ENCODE data around the gene PRR18. TPM values are rescaled to one million over a fixed set of nuclear protein-coding genes. Genes with fewer than 3 reads are reported as not detected.

The PRR18 gene
- total and polyA plus RNA-seq, 2 donors from 2014 or later, result 0.19 TPM; not detected in 1

DNA sequence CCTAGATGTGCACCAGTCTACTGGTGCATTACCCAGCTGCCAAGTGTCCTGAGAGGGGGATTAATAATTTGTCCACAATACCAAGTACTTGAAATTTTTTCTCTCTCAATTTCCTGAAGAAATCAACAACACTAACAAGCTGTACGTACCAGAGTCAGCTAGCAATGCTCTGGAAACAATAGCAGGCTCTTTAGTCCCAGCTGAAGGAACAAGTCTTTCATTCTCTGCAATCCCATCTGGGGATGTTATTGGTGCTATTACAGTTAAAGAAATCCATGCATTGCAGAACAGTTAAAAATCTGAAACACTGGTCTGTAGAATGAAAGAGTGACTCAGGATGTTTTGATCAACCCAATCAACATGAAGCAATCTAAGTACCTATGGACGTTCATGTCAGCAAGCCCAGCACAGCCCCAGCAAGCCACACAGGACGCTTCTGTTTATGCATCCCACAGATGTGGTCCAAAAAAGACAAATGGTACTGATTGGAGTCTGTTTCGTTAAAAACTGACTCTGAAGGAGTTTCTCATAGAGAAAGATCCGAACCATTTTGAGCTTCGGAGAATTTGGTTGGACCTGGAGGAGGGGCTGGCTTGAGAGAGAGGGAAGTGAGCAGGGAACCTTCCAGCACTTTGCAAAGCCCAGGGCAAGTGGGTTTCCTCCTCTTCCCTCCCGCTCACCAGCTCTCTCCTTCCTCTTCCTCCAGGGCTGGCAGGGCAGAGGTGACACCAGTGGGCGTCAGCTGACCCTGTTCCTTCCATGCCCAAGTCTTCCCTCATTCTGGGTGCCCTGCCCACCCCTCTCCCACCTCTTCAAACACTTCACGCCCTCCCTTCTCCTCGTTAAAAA is 11.9 kb downstream of the PRR18 start:
- Histone ChIP-seq H3K36me3 (ENCODE audit: control insufficient read depth in 2 of 3, insufficient read depth in 3 of 3, low read length in 3 of 3) (no peaks in the 10 kb centered on the region), H3K4me3 (ENCODE audit: low read length in 3 of 3) (no peak overlapping the region), H3K27me3 (ENCODE audit: control insufficient read depth, insufficient read depth, low read length) (no peaks in the 10 kb centered on the region), H3K9ac (ENCODE audit: low read length in 3 of 3) (no peak overlapping the region), H3K4me1 (ENCODE audit: control insufficient read depth in 2 of 3, insufficient read depth in 2 of 3, low read depth in 1 of 3, low read length in 3 of 3) (no peaks in the 10 kb centered on the region), H3K27ac (ENCODE audit: low read depth in 2 of 2, low read length in 2 of 2) (no peak overlapping the region), H3K9me3 (ENCODE audit: control insufficient read depth in 2 of 3, insufficient read depth in 1 of 3, low read length in 3 of 3) (no peaks in the 10 kb centered on the region)
- intact Hi-C loops (cut with DNase I), result no loop called here
- FAIRE-seq, result no peak
- no peak for DNase-seq
- TF ChIP-seq, protein P1, sequence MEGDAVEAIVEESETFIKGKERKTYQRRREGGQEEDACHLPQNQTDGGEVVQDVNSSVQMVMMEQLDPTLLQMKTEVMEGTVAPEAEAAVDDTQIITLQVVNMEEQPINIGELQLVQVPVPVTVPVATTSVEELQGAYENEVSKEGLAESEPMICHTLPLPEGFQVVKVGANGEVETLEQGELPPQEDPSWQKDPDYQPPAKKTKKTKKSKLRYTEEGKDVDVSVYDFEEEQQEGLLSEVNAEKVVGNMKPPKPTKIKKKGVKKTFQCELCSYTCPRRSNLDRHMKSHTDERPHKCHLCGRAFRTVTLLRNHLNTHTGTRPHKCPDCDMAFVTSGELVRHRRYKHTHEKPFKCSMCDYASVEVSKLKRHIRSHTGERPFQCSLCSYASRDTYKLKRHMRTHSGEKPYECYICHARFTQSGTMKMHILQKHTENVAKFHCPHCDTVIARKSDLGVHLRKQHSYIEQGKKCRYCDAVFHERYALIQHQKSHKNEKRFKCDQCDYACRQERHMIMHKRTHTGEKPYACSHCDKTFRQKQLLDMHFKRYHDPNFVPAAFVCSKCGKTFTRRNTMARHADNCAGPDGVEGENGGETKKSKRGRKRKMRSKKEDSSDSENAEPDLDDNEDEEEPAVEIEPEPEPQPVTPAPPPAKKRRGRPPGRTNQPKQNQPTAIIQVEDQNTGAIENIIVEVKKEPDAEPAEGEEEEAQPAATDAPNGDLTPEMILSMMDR (IDR thresholded peaks at IDR 0.05; ENCODE audit: borderline replicate concordance, extremely low read depth, insufficient read depth), result no peak

DNA sequence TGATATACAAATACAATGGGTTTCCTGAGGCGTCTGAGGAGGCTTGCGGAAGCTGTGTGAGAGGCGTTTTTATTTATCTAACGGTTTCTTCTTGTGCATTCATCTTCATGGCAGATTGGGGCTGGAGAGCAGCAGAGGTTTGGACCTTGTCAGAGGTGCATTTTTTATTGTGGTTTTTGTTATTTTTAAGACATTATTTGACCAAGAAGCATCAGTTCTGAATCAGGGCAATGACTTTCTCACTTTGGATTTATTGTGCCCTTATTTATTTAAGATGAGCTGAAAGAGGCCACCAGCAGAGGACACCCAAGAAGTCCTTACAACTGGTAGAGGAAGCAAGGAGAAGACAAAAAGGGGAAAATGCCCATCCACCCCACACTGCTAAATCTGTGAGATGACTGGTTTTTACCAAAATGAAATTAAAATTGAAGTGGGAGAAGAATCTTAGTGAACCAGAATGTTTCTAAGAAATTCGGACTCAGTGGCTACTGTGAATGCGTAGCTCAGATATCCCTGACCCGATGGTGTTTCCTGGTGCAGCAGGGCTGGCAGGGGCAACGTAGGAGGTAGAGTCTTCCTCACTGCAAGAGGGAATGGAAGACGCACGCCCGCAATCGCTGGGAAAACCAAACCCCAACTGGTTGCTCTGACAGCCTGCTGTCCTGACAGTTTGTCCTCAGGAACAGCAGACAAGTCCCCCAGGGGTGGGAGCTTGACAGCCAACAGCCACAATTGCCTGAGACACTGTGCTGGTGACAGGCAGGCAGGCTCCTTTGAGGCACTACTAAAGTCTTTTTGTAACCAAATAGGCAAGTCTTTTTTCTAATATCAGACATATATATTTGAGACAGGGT is 14.2 kb downstream of the PRR18 start:
- TF ChIP-seq, protein P1 (IDR thresholded peaks at IDR 0.05; ENCODE audit: borderline replicate concordance, extremely low read depth, insufficient read depth), result no peak

DNA sequence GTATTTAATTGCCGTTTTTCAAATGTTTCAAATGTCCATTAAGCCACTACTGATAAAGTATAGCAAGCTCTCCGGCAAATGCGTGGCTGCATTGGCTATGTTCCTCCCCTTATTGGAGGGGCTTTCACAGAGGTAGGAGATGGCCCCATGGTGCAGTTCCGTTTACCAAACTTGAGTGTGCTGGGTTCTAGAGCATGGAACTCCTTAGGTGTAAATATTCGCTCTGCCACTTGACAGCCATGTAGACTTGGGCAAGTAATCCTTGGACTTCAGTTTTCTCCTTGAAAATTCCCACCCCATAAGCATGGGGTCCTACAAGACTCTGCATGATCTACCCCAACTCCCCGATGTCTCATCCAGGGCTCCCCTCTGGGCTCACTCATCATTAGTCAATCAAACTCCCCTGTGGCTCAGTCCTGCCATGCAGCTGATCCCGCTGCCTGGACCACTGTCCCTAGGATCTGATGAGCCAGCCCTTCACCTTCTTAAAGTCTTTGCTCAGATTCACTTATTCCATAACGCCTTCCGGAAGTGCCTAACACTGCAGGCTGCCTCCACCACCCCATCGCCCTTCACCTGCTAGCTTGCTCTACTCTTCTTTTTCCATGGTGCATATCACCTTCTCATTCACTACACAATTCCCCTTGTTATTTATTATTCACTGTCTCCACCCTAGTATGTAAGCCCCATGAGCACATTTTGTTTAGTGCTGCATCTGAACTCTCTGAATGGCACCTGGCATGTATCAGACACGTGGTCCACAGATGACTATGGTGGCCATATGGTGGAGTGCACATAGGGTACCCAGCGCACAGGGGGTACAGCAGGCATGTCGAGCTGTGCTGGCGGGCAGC is 18.8 kb downstream of the PRR18 start:
- Histone ChIP-seq H3K4me1 (ENCODE audit: control insufficient read depth in 2 of 3, insufficient read depth in 2 of 3, low read depth in 1 of 3, low read length in 3 of 3) (no peaks in the 10 kb centered on the region), H3K9me3 (ENCODE audit: control insufficient read depth in 2 of 3, insufficient read depth in 1 of 3, low read length in 3 of 3) (no peaks in the 10 kb centered on the region), H3K36me3 (ENCODE audit: control insufficient read depth in 2 of 3, insufficient read depth in 3 of 3, low read length in 3 of 3) (no peaks in the 10 kb centered on the region), H3K4me3 (ENCODE audit: low read length in 3 of 3) (no peak overlapping the region), H3K27ac (ENCODE audit: low read depth in 2 of 2, low read length in 2 of 2) (no peak overlapping the region), H3K27me3 (ENCODE audit: control insufficient read depth, insufficient read depth, low read length) (no peaks in the 10 kb centered on the region), H3K9ac (ENCODE audit: low read length in 3 of 3) (no peak overlapping the region)
- DNase-seq, result peak in 2 of 5 donors; percentile 53 to 71
- intact Hi-C loops (cut with DNase I), result no loop called here
- FAIRE-seq, result no peak
- TF ChIP-seq, protein P1 (IDR thresholded peaks at IDR 0.05; ENCODE audit: borderline replicate concordance, extremely low read depth, insufficient read depth), result no peak

More for the DNA sequence above, 14.2 kb downstream of the PRR18 start:
- H3K4me3 ChIP-seq (ENCODE audit: low read length in 3 of 3), result no peak overlapping the region
- no peaks in the 10 kb centered on the region for H3K9me3 ChIP-seq (ENCODE audit: control insufficient read depth in 2 of 3, insufficient read depth in 1 of 3, low read length in 3 of 3)
- no peak overlapping the region for H3K27ac ChIP-seq (ENCODE audit: low read depth in 2 of 2, low read length in 2 of 2)
- DNase-seq (no peak), FAIRE-seq (no peak)
- no peak overlapping the region for H3K9ac ChIP-seq (ENCODE audit: low read length in 3 of 3)
- intact Hi-C loops (cut with DNase I), result no loop called here
- no peaks in the 10 kb centered on the region for H3K36me3 ChIP-seq (ENCODE audit: control insufficient read depth in 2 of 3, insufficient read depth in 3 of 3, low read length in 3 of 3)
- H3K4me1 ChIP-seq (ENCODE audit: control insufficient read depth in 2 of 3, insufficient read depth in 2 of 3, low read depth in 1 of 3, low read length in 3 of 3), result no peaks in the 10 kb centered on the region
- no peaks in the 10 kb centered on the region for H3K27me3 ChIP-seq (ENCODE audit: control insufficient read depth, insufficient read depth, low read length)

Measured in kidney (tissue), 14 donors.